Prostate gland (tissue), 2 donors: ENCODE data around the gene CPS1. TPM values are rescaled to one million over a fixed set of nuclear protein-coding genes. Genes with fewer than 3 reads are reported as not detected.

Source experiments
- DNase-seq: peaks from one replicate; pipeline ENCODE4 v3.0.0-alpha.2; 2019; ENCODE audit warnings: low spot score
- H3K27ac ChIP-seq, 2 donors: fragments of 200-600 bp; sonication (generic); 2 replicates each; pipeline ENCODE4 v1.5.1; 2017 to 2019
- H3K27me3 ChIP-seq: fragments of 200-600 bp; sonication (generic); replicated peaks from 2 replicates; pipeline ENCODE4 v1.5.1; 2019; ENCODE audit not compliant: insufficient read depth
- H3K36me3 ChIP-seq, 2 donors: fragments of 200-600 bp; sonication (generic); 1 replicate in 1 of 2; 2 replicates in 1 of 2; pipeline versions ENCODE4 v1.5.1 to v1.8.1; 2017 to 2019
- H3K4me1 ChIP-seq: fragments of 200-600 bp; sonication (generic); replicated peaks from 2 replicates; pipeline ENCODE4 v1.5.1; 2019
- H3K4me3 ChIP-seq, 2 donors: fragments of 200-600 bp; sonication (generic); 2 replicates each; pipeline ENCODE4 v1.5.1; 2017 to 2019
- H3K9me3 ChIP-seq: fragments of 200-600 bp; sonication (generic); 2 replicates; pipeline ENCODE4 v1.5.1; 2017
- CTCF ChIP-seq, 4 experiments: fragments of 200-600 bp in 2 of 4; fragments of 450-650 bp in 2 of 4; sonication (generic) in 2 of 4; IDR thresholded peaks; 1 replicate in 3 of 4; 2 replicates in 1 of 4; pipeline ENCODE4 v1.5.1; 2016 to 2019; ENCODE audit warnings: antibody characterized with exemption in 4 of 4, mild to moderate bottlenecking in 2 of 4, moderate library complexity in 2 of 4
- POLR2A ChIP-seq: fragments of 450-650 bp; IDR thresholded peaks from one replicate; pipeline ENCODE4 v1.6.1; 2016; ENCODE audit warnings: antibody characterized with exemption, mild to moderate bottlenecking
- POLR2AphosphoS5 ChIP-seq: sonication (generic); formaldehyde crosslinking; IDR thresholded peaks from one replicate; pipeline ENCODE4 v1.6.1; 2017; ENCODE audit warnings: antibody characterized with exemption
- WGBS: methylation state at CpG from one replicate; pipeline ENCODE4 v1.1.5; 2018; 5-methylcytosine and 5-hydroxymethylcytosine counted together
- intact Hi-C: fragments of 100-400 bp; cut with DNase I; formaldehyde crosslinking; loops from one replicate; pipeline ENCODE4 v1.14.2; 2022
- total RNA-seq, 2 donors: library from RNA; depleted of rRNA; stranded (reverse); fragments of >200 nt; gene quantifications; one replicate each; pipeline ENCODE4 v1.1.0, GENCODE V29; 2016

The CPS1 gene
- total RNA-seq, 2 donors from 2014 or later = 0.68 to 15.8 TPM

GRCh38 chr2:210544007-210544590 is 12.3 kb upstream of the CPS1 start:
- 87% methylated on average over 3 of the region's 3 CpGs for WGBS
- Histone ChIP-seq H3K9me3 (no peaks in the 10 kb centered on the region), H3K4me3 (no peak overlapping the region), H3K36me3 (no peaks in the 10 kb centered on the region), H3K4me1 (no peaks in the 10 kb centered on the region), H3K27me3 (no peaks in the 10 kb centered on the region), H3K27ac (no peak overlapping the region)
- TF ChIP-seq POLR2A (no peak), POLR2AphosphoS5 (no peak), CTCF (IDR thresholded peaks at IDR 0.05) (no peak)
- DNase-seq = no peak
- intact Hi-C loops = no loop called here

- H3K9me3 ChIP-seq = no peaks in the 10 kb centered on the region
- TF ChIP-seq CTCF (IDR thresholded peaks at IDR 0.05) (no peak), POLR2A (no peak), POLR2AphosphoS5 (no peak)
- H3K36me3 ChIP-seq = no peaks in the 10 kb centered on the region
- no peaks in the 10 kb centered on the region for H3K4me1 ChIP-seq
- H3K27ac ChIP-seq = no peak overlapping the region
- intact Hi-C loops = no loop called here
- DNase-seq = no peak
- H3K4me3 ChIP-seq = no peak overlapping the region
- WGBS = 75% methylated on average over 4 of the region's 4 CpGs
- no peaks in the 10 kb centered on the region for H3K27me3 ChIP-seq
These were observed 11.6 kb upstream of the CPS1 start for GRCh38 chr2:210544831-210545230.

- Histone ChIP-seq H3K4me3 (no peak overlapping the region), H3K27me3 (no peaks in the 10 kb centered on the region), H3K4me1 (no peaks in the 10 kb centered on the region), H3K27ac (no peak overlapping the region), H3K9me3 (no peaks in the 10 kb centered on the region), H3K36me3 (no peaks in the 10 kb centered on the region)
- WGBS = 70% methylated on average over 5 of the region's 5 CpGs
- intact Hi-C loops = no loop called here
- DNase-seq = no peak
- TF ChIP-seq POLR2A = no peak
- TF ChIP-seq POLR2AphosphoS5 = no peak
- TF ChIP-seq CTCF (IDR thresholded peaks at IDR 0.05) = no peak
These were observed 9.8 kb upstream of the CPS1 start for GRCh38 chr2:210546424-210547208.

- intact Hi-C loops = no loop called here
- no peaks in the 10 kb centered on the region for H3K27me3 ChIP-seq
- 72% methylated on average over 2 of the region's 2 CpGs for WGBS
- no peaks in the 10 kb centered on the region for H3K4me1 ChIP-seq
- H3K4me3 ChIP-seq = no peak overlapping the region
- no peaks in the 10 kb centered on the region for H3K36me3 ChIP-seq
- TF ChIP-seq CTCF (IDR thresholded peaks at IDR 0.05) (no peak), POLR2A (no peak), POLR2AphosphoS5 (no peak)
- H3K27ac ChIP-seq = no peak overlapping the region
- no peak for DNase-seq
- no peaks in the 10 kb centered on the region for H3K9me3 ChIP-seq
These were observed 8.4 kb upstream of the CPS1 start for GRCh38 chr2:210548031-210548430.
